Measurements from ENCODE around the gene RAB5A. TPM values are rescaled to one million over a fixed set of nuclear protein-coding genes. Genes with fewer than 3 reads are reported as not detected.
"Not testable (repeated sequence)": the region's sequence is repeated elsewhere in the genome, so short reads cannot be mapped to it uniquely, and the experiment has no call there.

Gene RAB5A
- 62.7 and 65.1 TPM in 2 replicates for total RNA-seq (2021)
- percentile 95 among the genes with signal in this experiment for Bru-seq, nascent RNA
- percentile 94 among the genes with signal in this experiment for BruChase-seq, experiment 1, labeled RNA remaining after a 2-hour chase
- BruChase-seq, experiment 2, labeled RNA remaining after a 6-hour chase = percentile 93 among the genes with signal in this experiment
- long read RNA-seq, transcript RAB5A-201 (6 exons, 2,536 nt) = major isoform, 107 of 121 reads
- long read RNA-seq, partial matches to known transcripts = 4 of 121 reads
- long read RNA-seq, other reads (novel, unspliced or antisense) = 7 of 121 reads

GRCh38 chr3:19946832-19947548 lies at the start of gene RAB5A:
TSS of gene RAB5A (plus strand) at chr3:19947097. CDS start at chr3:19950899, 3,802 bp downstream.
- DNase-seq = peak; percentile 91 to 96
- TF ChIP-seq CTCF (conservative IDR thresholded peaks at IDR 0.05) (no peak), EZH2 (IDR thresholded peaks at IDR 0.05; ENCODE audit: low read depth) (no peak)
- H3F3A ChIP-seq (ENCODE audit: insufficient read depth, low read depth) = peaks cover 28% of the 10 kb centered on the region
- peak within 1 kb of the TSS; percentile 69 for H3K4me3 ChIP-seq
- no peaks in the 10 kb centered on the region for H3K9me2 ChIP-seq (ENCODE audit: insufficient read depth)
- CTCF ChIA-PET = no interaction called here
- peaks cover 17% of the 10 kb centered on the region; the same call in 1 of the 2 replicates for H3K36me3 ChIP-seq (ENCODE audit: low read depth)
- H3K4me2 ChIP-seq = peak within 1 kb of the TSS; percentile 95
- H3K27me3 ChIP-seq (ENCODE audit: insufficient read depth, low read depth) = no peaks in the 10 kb centered on the region
- peaks cover 32% of the 10 kb centered on the region for H3K4me1 ChIP-seq (replicated peaks; ENCODE audit: insufficient read depth)
- intact Hi-C loops (cut with micrococcal nuclease; ENCODE audit: unreplicated experiment) = loop anchor here (1.0 to 10.0 kb wide), 4 partner anchors 14 to 238 kb away; partner anchors contain the start of genes KAT2B and SGO1
- peaks cover 48% of the 10 kb centered on the region for H3K79me2 ChIP-seq (ENCODE audit: low read depth)
- peak within 1 kb of the TSS; percentile 97 for H3K27ac ChIP-seq
- H2AFZ ChIP-seq = peak within 1 kb of the TSS; percentile 91
- no TSS peak for BruUV-seq (replicated peaks)
- H3K9me3 ChIP-seq (ENCODE audit: insufficient read depth, low read depth) = no peaks in the 10 kb centered on the region
- peaks cover 42% of the 10 kb centered on the region for H4K20me1 ChIP-seq (ENCODE audit: insufficient read depth)
- POLR2A ChIA-PET (ENCODE audit: unreplicated experiment) = no interaction called here

GRCh38 chr3:19898721-19899120 lies 48.2 kb upstream of the RAB5A start:
- H3K9me2 ChIP-seq (ENCODE audit: insufficient read depth) = no peaks in the 10 kb centered on the region
- H3K36me3 ChIP-seq (ENCODE audit: low read depth) = no peaks in the 10 kb centered on the region
- no peaks in the 10 kb centered on the region for H3K79me2 ChIP-seq (ENCODE audit: low read depth)
- no peak for DNase-seq
- no TSS peak for BruUV-seq (replicated peaks)
- no peak overlapping the region for H3K4me3 ChIP-seq
- TF ChIP-seq CTCF (conservative IDR thresholded peaks at IDR 0.05) (no peak), EZH2 (IDR thresholded peaks at IDR 0.05; ENCODE audit: low read depth) (no peak)
- H3K4me2 ChIP-seq = no peak overlapping the region
- H2AFZ ChIP-seq = no peak overlapping the region
- H3K9me3 ChIP-seq (ENCODE audit: insufficient read depth, low read depth) = no peaks in the 10 kb centered on the region
- H3K27me3 ChIP-seq (ENCODE audit: insufficient read depth, low read depth) = no peaks in the 10 kb centered on the region
- CTCF ChIA-PET = interaction anchor here (0.5 kb wide), 1 partner anchor 31 kb away, joined by 5 read pairs; no protein-coding TSS in a partner anchor
- H3F3A ChIP-seq (ENCODE audit: insufficient read depth, low read depth) = no peaks in the 10 kb centered on the region
- H4K20me1 ChIP-seq (ENCODE audit: insufficient read depth) = no peaks in the 10 kb centered on the region
- no peak overlapping the region for H3K27ac ChIP-seq
- intact Hi-C loops (cut with micrococcal nuclease; ENCODE audit: unreplicated experiment) = no loop called here
- H3K4me1 ChIP-seq (replicated peaks; ENCODE audit: insufficient read depth) = no peaks in the 10 kb centered on the region; the same call in 1 of the 2 replicates
- POLR2A ChIA-PET (ENCODE audit: unreplicated experiment) = no interaction called here

GRCh38 chr3:19899264-19899663 lies 47.6 kb upstream of the RAB5A start:
- BruUV-seq (replicated peaks) = no TSS peak
- CTCF ChIA-PET = no interaction called here

GRCh38 chr3:19899833-19900232 lies 47.1 kb upstream of the RAB5A start:
- DNase-seq; H3K9me2 ChIP-seq (ENCODE audit: insufficient read depth); H3K27ac ChIP-seq; H3K79me2 ChIP-seq (ENCODE audit: low read depth); H4K20me1 ChIP-seq (ENCODE audit: insufficient read depth); CTCF ChIA-PET; H3K9me3 ChIP-seq (ENCODE audit: insufficient read depth, low read depth); POLR2A ChIA-PET (ENCODE audit: unreplicated experiment); intact Hi-C loops (cut with micrococcal nuclease; ENCODE audit: unreplicated experiment); H3K4me1 ChIP-seq (replicated peaks; ENCODE audit: insufficient read depth); BruUV-seq (replicated peaks); H2AFZ ChIP-seq; H3K36me3 ChIP-seq (ENCODE audit: low read depth); H3K4me3 ChIP-seq; H3F3A ChIP-seq (ENCODE audit: insufficient read depth, low read depth); H3K4me2 ChIP-seq; H3K27me3 ChIP-seq (ENCODE audit: insufficient read depth, low read depth): not testable (repeated sequence)

More at GRCh38 chr3:19899264-19899663, 47.6 kb upstream of the RAB5A start:
- no peaks in the 10 kb centered on the region for H3K9me2 ChIP-seq (ENCODE audit: insufficient read depth)
- H3K9me3 ChIP-seq (ENCODE audit: insufficient read depth, low read depth) = no peaks in the 10 kb centered on the region
- H3K27me3 ChIP-seq (ENCODE audit: insufficient read depth, low read depth) = no peaks in the 10 kb centered on the region
- no peaks in the 10 kb centered on the region for H3F3A ChIP-seq (ENCODE audit: insufficient read depth, low read depth)
- TF ChIP-seq CTCF (conservative IDR thresholded peaks at IDR 0.05) (no peak), EZH2 (IDR thresholded peaks at IDR 0.05; ENCODE audit: low read depth) (no peak)
- H3K4me3 ChIP-seq = no peak overlapping the region
- POLR2A ChIA-PET (ENCODE audit: unreplicated experiment) = no interaction called here
- intact Hi-C loops (cut with micrococcal nuclease; ENCODE audit: unreplicated experiment) = no loop called here
- H3K79me2 ChIP-seq (ENCODE audit: low read depth) = no peaks in the 10 kb centered on the region
- no peak overlapping the region for H3K27ac ChIP-seq
- no peaks in the 10 kb centered on the region for H4K20me1 ChIP-seq (ENCODE audit: insufficient read depth)
- H3K4me2 ChIP-seq = no peak overlapping the region
- DNase-seq = no peak
- H3K4me1 ChIP-seq (replicated peaks; ENCODE audit: insufficient read depth) = no peaks in the 10 kb centered on the region; the same call in 1 of the 2 replicates
- H3K36me3 ChIP-seq (ENCODE audit: low read depth) = no peaks in the 10 kb centered on the region
- H2AFZ ChIP-seq = no peak overlapping the region
